Vagina (tissue), 2 donors: ENCODE measurements around the gene DOCK11. TPM values are rescaled to one million over a fixed set of nuclear protein-coding genes. Genes with fewer than 3 reads are reported as not detected.

Experiments
- DNase-seq, 2 donors: peaks; one replicate each; pipeline ENCODE4 v3.0.0-alpha.2; 2017; ENCODE audit errors: extremely low spot score in 2 of 2
- H3K27ac ChIP-seq: fragments of 200-600 bp; sonication (generic); one replicate; pipeline ENCODE4 v1.5.1; 2019
- H3K27me3 ChIP-seq: fragments of 200-600 bp; sonication (generic); one replicate; pipeline ENCODE4 v1.5.1; 2019
- H3K36me3 ChIP-seq, 2 donors: fragments of 200-600 bp; sonication (generic); one replicate each; pipeline ENCODE4 v1.5.1; 2017 to 2019
- H3K4me1 ChIP-seq: fragments of 200-600 bp; sonication (generic); one replicate; pipeline ENCODE4 v1.5.1; 2019
- H3K4me3 ChIP-seq, 2 donors: fragments of 200-600 bp; sonication (generic); 1 replicate in 1 of 2; 2 replicates in 1 of 2; pipeline ENCODE4 v1.5.1; 2016 to 2019
- H3K9me3 ChIP-seq: fragments of 200-600 bp; sonication (generic); one replicate; pipeline ENCODE4 v1.5.1; 2019
- POLR2A ChIP-seq, 2 donors: fragments of 450-650 bp; IDR thresholded peaks; one replicate each; pipeline ENCODE4 v1.6.1; 2017; ENCODE audit warnings: antibody characterized with exemption in 2 of 2, mild to moderate bottlenecking in 2 of 2, moderate library complexity in 2 of 2
- POLR2AphosphoS5 ChIP-seq, 2 donors: sonication (generic); formaldehyde crosslinking; IDR thresholded peaks; one replicate each; pipeline ENCODE4 v1.9.0; 2017; ENCODE audit warnings: antibody characterized with exemption in 2 of 2, mild to moderate bottlenecking in 2 of 2, low read depth in 1 of 2; ENCODE audit not compliant: insufficient read depth in 1 of 2
- intact Hi-C: fragments of 100-400 bp; cut with DNase I; formaldehyde crosslinking; loops from one replicate; pipeline ENCODE4 v1.15.1; 2023
- total RNA-seq: library from RNA; depleted of rRNA; stranded (reverse); fragments of >200 nt; gene quantifications from one replicate; pipeline ENCODE4 v1.2.3, GENCODE V29; 2016
- TF ChIP-seq, protein P1 (sequence below), 3 experiments: fragments of 450-650 bp in 2 of 3; fragments of 200-600 bp in 1 of 3; sonication (generic) in 1 of 3; IDR thresholded peaks; one replicate each; pipeline ENCODE4 v1.5.1; 2017 to 2019; ENCODE audit warnings: antibody characterized with exemption in 3 of 3, mild to moderate bottlenecking in 2 of 3, moderate library complexity in 2 of 3

DOCK11 gene
- total RNA-seq, 1 donor from 2014 or later, result 20.6 TPM

DNA sequence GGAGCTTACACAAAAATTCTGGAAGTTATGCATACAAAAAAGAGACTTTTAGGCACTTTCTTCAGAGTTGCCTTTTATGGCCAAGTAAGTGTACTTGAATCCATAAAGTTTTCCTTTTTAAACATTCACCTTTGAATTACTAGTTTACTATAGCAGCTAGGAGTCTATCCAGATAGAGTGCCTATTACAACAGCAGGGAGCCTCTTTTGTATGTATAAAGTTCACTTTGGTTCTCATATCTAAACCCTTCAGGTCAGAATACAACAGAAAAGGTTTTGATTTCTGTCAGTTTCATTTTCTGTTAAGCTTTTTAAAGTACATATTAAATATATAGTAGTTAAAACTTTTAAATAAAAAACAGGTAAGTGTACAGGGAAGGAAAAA is 180.3 kb downstream of the DOCK11 start:
- Histone ChIP-seq H3K4me1 (no peaks in the 10 kb centered on the region), H3K4me3 (no peak overlapping the region), H3K36me3 (no peaks in the 10 kb centered on the region), H3K27me3 (no peaks in the 10 kb centered on the region), H3K27ac (no peak overlapping the region), H3K9me3 (no peaks in the 10 kb centered on the region)
- no peak for DNase-seq
- intact Hi-C loops, result no loop called here
- TF ChIP-seq, protein P1, sequence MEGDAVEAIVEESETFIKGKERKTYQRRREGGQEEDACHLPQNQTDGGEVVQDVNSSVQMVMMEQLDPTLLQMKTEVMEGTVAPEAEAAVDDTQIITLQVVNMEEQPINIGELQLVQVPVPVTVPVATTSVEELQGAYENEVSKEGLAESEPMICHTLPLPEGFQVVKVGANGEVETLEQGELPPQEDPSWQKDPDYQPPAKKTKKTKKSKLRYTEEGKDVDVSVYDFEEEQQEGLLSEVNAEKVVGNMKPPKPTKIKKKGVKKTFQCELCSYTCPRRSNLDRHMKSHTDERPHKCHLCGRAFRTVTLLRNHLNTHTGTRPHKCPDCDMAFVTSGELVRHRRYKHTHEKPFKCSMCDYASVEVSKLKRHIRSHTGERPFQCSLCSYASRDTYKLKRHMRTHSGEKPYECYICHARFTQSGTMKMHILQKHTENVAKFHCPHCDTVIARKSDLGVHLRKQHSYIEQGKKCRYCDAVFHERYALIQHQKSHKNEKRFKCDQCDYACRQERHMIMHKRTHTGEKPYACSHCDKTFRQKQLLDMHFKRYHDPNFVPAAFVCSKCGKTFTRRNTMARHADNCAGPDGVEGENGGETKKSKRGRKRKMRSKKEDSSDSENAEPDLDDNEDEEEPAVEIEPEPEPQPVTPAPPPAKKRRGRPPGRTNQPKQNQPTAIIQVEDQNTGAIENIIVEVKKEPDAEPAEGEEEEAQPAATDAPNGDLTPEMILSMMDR (IDR thresholded peaks at IDR 0.05), result no peak
- TF ChIP-seq POLR2AphosphoS5 (IDR thresholded peaks at IDR 0.05; ENCODE audit: insufficient read depth in 1 of 2, low read depth in 1 of 2) (no peak), POLR2A (IDR thresholded peaks at IDR 0.05) (no peak)

DNA sequence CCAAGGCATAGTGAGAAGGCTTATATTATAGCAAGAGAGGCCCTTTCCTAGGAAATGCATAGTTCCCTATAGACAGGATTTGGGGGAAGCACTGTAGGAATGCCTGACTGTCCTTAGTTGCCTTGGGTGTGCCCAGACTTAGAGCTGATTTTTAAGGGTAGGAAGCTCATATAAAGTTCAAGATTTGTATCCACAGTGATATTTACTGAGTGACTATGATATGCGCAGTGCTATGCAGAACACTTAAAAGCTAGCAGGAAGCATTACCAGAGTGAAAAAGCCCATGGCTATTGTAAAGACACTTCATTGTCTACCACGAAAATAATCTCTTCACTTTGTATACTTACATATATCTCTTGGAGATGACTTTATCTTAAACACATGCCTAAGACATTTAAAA is 181.7 kb downstream of the DOCK11 start:
- no peak for DNase-seq
- no peaks in the 10 kb centered on the region for H3K36me3 ChIP-seq
- no peaks in the 10 kb centered on the region for H3K4me1 ChIP-seq
- intact Hi-C loops, result no loop called here
- H3K4me3 ChIP-seq, result no peak overlapping the region
- TF ChIP-seq POLR2A (IDR thresholded peaks at IDR 0.05) (no peak), POLR2AphosphoS5 (IDR thresholded peaks at IDR 0.05; ENCODE audit: insufficient read depth in 1 of 2, low read depth in 1 of 2) (no peak)
- TF ChIP-seq, protein P1 (IDR thresholded peaks at IDR 0.05), result no peak
- no peak overlapping the region for H3K27ac ChIP-seq
- no peaks in the 10 kb centered on the region for H3K9me3 ChIP-seq
- H3K27me3 ChIP-seq, result no peaks in the 10 kb centered on the region

DNA sequence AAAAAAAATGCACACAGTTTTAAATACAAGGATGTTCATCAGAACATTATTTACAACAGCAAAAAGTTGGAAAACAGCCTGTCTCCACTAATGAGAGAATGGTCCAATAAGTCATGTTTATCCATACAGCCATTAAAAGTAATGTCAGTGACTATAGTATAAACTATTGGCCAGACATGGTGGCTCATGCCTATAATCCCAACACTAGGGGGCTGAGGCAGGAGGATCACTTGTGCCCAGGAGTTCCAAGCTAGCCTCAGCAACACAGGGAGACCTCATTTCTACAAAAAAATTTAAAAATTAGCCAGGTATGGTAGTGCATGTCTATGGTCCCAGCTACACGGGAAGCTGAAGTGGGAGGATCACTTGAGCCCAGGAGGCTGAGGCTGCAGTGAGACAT is 183.7 kb downstream of the DOCK11 start:
- Histone ChIP-seq H3K4me3 (no peak overlapping the region), H3K27me3 (no peaks in the 10 kb centered on the region), H3K36me3 (no peaks in the 10 kb centered on the region), H3K9me3 (no peaks in the 10 kb centered on the region), H3K27ac (no peak overlapping the region), H3K4me1 (no peaks in the 10 kb centered on the region)
- intact Hi-C loops, result no loop called here
- TF ChIP-seq POLR2A (IDR thresholded peaks at IDR 0.05) (no peak), POLR2AphosphoS5 (IDR thresholded peaks at IDR 0.05; ENCODE audit: insufficient read depth in 1 of 2, low read depth in 1 of 2) (no peak)
- TF ChIP-seq, protein P1 (IDR thresholded peaks at IDR 0.05), result no peak
- DNase-seq, result no peak

DNA sequence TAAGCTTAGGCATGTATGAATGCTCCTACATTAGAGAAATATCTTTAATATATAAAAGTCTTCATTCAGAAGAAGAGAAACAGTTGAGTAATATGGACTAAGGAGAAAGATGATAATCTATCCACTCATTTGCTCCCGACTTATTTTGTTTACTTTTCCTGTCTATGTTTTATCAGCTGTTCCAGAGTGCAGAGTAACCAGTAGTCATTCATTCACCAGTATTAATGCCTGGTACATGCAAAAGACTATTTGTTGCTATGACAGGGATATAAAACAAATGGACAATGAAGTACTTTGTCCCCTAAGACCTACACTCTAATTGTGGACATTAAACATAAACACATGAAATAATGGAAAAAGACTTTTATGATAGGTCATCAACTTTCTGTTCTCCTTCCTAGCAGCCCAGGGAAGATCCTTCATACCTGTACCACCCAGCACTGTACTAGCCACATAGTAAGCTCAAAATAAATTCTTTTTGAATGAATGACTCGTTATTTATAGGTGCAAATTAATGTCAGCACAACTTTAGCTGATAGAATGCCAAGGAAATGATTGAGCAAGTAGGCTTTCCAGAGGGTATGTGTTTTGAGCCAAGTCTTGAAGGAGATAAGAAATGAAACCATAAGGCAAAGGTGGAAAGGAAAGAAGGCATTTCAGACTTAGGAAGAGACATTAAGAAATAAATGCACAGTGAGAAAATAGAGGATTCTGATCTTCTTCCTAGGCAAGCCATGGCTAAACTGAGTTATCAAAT is 186.8 kb downstream of the DOCK11 start:
- DNase-seq, result no peak
- TF ChIP-seq, protein P1 (IDR thresholded peaks at IDR 0.05), result no peak
- TF ChIP-seq POLR2A (IDR thresholded peaks at IDR 0.05) (no peak), POLR2AphosphoS5 (IDR thresholded peaks at IDR 0.05; ENCODE audit: insufficient read depth in 1 of 2, low read depth in 1 of 2) (no peak)
- Histone ChIP-seq H3K27me3 (no peaks in the 10 kb centered on the region), H3K4me3 (no peak overlapping the region), H3K36me3 (no peaks in the 10 kb centered on the region), H3K27ac (no peak overlapping the region), H3K9me3 (no peaks in the 10 kb centered on the region), H3K4me1 (no peaks in the 10 kb centered on the region)
- intact Hi-C loops, result no loop called here

DNA sequence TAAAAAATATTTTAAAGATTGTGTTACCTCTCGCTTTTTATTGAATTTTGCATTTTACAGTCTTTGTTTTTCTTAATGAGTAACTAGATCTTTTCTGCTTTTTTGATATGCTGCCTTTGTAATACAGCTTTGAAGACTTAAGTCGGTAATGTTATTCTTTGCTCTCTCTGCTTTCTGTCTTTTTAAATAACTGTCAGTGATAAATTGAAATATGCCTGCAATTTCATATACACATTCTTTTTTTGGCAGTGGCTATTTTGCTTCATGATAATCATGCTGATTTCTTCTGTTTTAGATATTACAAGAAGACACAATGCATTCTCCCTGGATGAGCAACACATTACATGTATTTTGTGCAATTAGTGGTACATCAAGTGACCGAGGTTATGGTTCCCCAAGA is 189.8 kb downstream of the DOCK11 start:
- Histone ChIP-seq H3K36me3 (no peaks in the 10 kb centered on the region), H3K9me3 (no peaks in the 10 kb centered on the region), H3K4me1 (no peaks in the 10 kb centered on the region), H3K27me3 (no peaks in the 10 kb centered on the region), H3K4me3 (no peak overlapping the region), H3K27ac (no peak overlapping the region)
- no peak for TF ChIP-seq POLR2A (IDR thresholded peaks at IDR 0.05)
- TF ChIP-seq, protein P1 (IDR thresholded peaks at IDR 0.05), result no peak
- no peak for DNase-seq
- intact Hi-C loops, result no loop called here
